Neural progenitor cell (in vitro differentiated cells): ENCODE measurements around the gene PCYOX1L. TPM values are rescaled to one million over a fixed set of nuclear protein-coding genes. Genes with fewer than 3 reads are reported as not detected.

ENCODE experiments used
- DNase-seq: peaks from one replicate; pipeline ENCODE4 v3.0.0-alpha.2; 2016; ENCODE audit warnings: low spot score
- H2AFZ ChIP-seq: fragments of 200-600 bp; sonication (generic); replicated peaks from 2 replicates; pipeline ENCODE4 v1.6.1; 2016; ENCODE audit warnings: antibody characterized with exemption
- H3F3A ChIP-seq: fragments of 200-600 bp; sonication (generic); 2 replicates; pipeline ENCODE4 v1.6.1; 2016; ENCODE audit warnings: antibody characterized with exemption, low read depth
- H3K27ac ChIP-seq: fragments of 200-600 bp; sonication (generic); 2 replicates; pipeline ENCODE4 v1.5.1; 2016; ENCODE audit warnings: mild to moderate bottlenecking
- H3K27me3 ChIP-seq: fragments of 200-600 bp; sonication (generic); 2 replicates; pipeline ENCODE4 v1.6.1; 2016; ENCODE audit warnings: mild to moderate bottlenecking, moderate library complexity
- H3K36me3 ChIP-seq: fragments of 200-600 bp; sonication (generic); 2 replicates; pipeline ENCODE4 v1.5.1; 2016
- H3K4me1 ChIP-seq: fragments of 200-600 bp; sonication (generic); 2 replicates; pipeline ENCODE4 v1.6.1; 2016; ENCODE audit warnings: mixed run types
- H3K4me2 ChIP-seq: fragments of 200-600 bp; sonication (generic); 2 replicates; pipeline ENCODE4 v1.6.1; 2016
- H3K4me3 ChIP-seq: fragments of 200-600 bp; sonication (generic); 2 replicates; pipeline ENCODE4 v1.5.1; 2016
- H3K79me2 ChIP-seq: fragments of 200-600 bp; sonication (generic); 2 replicates; pipeline ENCODE4 v1.6.1; 2016; ENCODE audit warnings: low read depth
- H3K9ac ChIP-seq: fragments of 200-600 bp; sonication (generic); 2 replicates; pipeline ENCODE4 v1.6.1; 2016
- H3K9me3 ChIP-seq: fragments of 200-600 bp; sonication (generic); 2 replicates; pipeline ENCODE4 v1.5.1; 2016; ENCODE audit warnings: low read depth
- H4K20me1 ChIP-seq: fragments of 200-600 bp; sonication (generic); 2 replicates; pipeline ENCODE4 v1.6.1; 2016; ENCODE audit warnings: low read depth
- H3K27ac Mint-ChIP-seq: 3 replicates; pipeline ENCODE4 v1.8.0; 2021; ENCODE audit warnings: mixed read lengths
- H3K27me3 Mint-ChIP-seq: 2 replicates; pipeline ENCODE4 v1.8.0; 2022; ENCODE audit warnings: low read depth, mild to moderate bottlenecking, inconsistent platforms, moderate library complexity, mixed read lengths; ENCODE audit not compliant: insufficient read depth
- H3K36me3 Mint-ChIP-seq: 3 replicates; pipeline ENCODE4 v1.8.0; 2021; ENCODE audit warnings: mixed read lengths
- H3K4me1 Mint-ChIP-seq: 3 replicates; pipeline ENCODE4 v1.8.0; 2021; ENCODE audit warnings: mixed read lengths
- H3K4me3 Mint-ChIP-seq: 3 replicates; pipeline ENCODE4 v1.8.0; 2021; ENCODE audit warnings: mild to moderate bottlenecking, moderate library complexity, mixed read lengths
- H3K9me3 Mint-ChIP-seq: 3 replicates; pipeline ENCODE4 v1.8.0; 2020; ENCODE audit warnings: mixed read lengths
- EZH2 ChIP-seq: fragments of 200-600 bp; sonication (generic); IDR thresholded peaks from 2 replicates; pipeline ENCODE4 v1.6.1; 2017; ENCODE audit warnings: antibody characterized with exemption, mild to moderate bottlenecking, moderate library complexity
- EZH2phosphoT487 ChIP-seq: fragments of 200-600 bp; sonication (generic); IDR thresholded peaks from 2 replicates; pipeline ENCODE4 v1.6.1; 2017; ENCODE audit warnings: antibody characterized with exemption
- total RNA-seq: library from RNA; depleted of rRNA; stranded (reverse); fragments of >200 nt; gene quantifications from 2 replicates; pipeline ENCODE4 v1.2.3, GENCODE V29; 2015; ENCODE audit warnings: low replicate concordance
- TF ChIP-seq, protein P1 (sequence below): fragments of 200-600 bp; sonication (generic); IDR thresholded peaks from 2 replicates; pipeline ENCODE4 v1.5.1; 2017; ENCODE audit warnings: antibody characterized with exemption, mild to moderate bottlenecking

PCYOX1L gene
- total RNA-seq, 1 donor from 2014 or later: 16.4 TPM

DNA sequence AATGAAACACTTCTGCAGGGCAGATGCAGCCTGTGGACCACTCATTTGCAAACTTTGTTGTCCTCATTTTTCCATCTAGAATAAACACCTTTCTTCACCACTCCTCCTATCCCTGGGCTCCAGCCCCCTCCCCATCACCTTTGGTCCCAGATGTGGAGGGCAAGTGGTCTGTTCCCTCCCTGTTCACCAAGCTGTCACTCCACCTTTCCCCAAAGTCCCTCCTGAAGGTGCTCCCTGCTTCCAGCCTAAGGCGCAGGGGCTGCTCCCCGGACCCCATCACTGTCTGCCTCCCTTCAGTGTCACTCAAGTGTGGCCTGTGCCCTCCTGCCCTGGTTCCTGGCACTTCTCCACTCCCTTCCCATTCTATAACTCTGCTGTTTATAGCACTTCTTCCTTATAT lies 6.9 kb downstream of the PCYOX1L start:
- Histone ChIP-seq H4K20me1 (no peaks in the 10 kb centered on the region), H3K9ac (no peak overlapping the region), H2AFZ (no peak overlapping the region), H3F3A (no peaks in the 10 kb centered on the region), H3K4me3 (no peak overlapping the region), H3K79me2 (no peaks in the 10 kb centered on the region), H3K4me1 (peaks cover 3% of the 10 kb centered on the region), H3K4me2 (no peak overlapping the region), H3K9me3 (no peaks in the 10 kb centered on the region), H3K27ac (no peak overlapping the region), H3K36me3 (no peaks in the 10 kb centered on the region), H3K27me3 (no peaks in the 10 kb centered on the region)
- H3K27ac Mint-ChIP-seq: no peak overlapping the region
- H3K4me3 Mint-ChIP-seq: no peak overlapping the region
- H3K36me3 Mint-ChIP-seq: no peaks in the 10 kb centered on the region
- TF ChIP-seq, protein P1, sequence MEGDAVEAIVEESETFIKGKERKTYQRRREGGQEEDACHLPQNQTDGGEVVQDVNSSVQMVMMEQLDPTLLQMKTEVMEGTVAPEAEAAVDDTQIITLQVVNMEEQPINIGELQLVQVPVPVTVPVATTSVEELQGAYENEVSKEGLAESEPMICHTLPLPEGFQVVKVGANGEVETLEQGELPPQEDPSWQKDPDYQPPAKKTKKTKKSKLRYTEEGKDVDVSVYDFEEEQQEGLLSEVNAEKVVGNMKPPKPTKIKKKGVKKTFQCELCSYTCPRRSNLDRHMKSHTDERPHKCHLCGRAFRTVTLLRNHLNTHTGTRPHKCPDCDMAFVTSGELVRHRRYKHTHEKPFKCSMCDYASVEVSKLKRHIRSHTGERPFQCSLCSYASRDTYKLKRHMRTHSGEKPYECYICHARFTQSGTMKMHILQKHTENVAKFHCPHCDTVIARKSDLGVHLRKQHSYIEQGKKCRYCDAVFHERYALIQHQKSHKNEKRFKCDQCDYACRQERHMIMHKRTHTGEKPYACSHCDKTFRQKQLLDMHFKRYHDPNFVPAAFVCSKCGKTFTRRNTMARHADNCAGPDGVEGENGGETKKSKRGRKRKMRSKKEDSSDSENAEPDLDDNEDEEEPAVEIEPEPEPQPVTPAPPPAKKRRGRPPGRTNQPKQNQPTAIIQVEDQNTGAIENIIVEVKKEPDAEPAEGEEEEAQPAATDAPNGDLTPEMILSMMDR: no peak
- TF ChIP-seq EZH2 (no peak), EZH2phosphoT487 (no peak)
- H3K9me3 Mint-ChIP-seq: no peaks in the 10 kb centered on the region
- H3K27me3 Mint-ChIP-seq: no peaks in the 10 kb centered on the region
- peaks cover 20% of the 10 kb centered on the region for H3K4me1 Mint-ChIP-seq
- DNase-seq: no peak

DNA sequence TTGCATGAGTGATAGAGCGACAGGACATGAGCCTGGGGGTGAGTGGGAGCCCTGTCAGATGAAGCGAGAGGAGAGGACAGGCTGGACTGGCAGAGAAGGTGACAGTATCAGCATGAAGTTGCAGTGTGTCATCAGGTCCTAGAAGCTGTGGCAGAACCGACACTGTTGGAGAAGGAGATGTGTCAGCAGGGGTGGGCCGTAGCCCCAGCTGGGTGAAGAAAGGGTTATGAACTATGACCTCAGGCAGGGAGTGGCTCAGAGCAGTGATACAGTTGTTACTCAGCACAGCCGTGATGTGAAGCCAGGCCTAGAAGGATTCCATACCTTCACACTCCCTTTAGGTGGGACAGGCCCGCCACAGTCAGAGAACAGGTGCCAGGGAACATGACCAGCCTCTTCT lies 7.6 kb downstream of the PCYOX1L start:
- no peak overlapping the region for H2AFZ ChIP-seq
- H3K36me3 ChIP-seq: no peaks in the 10 kb centered on the region
- Mint-ChIP-seq H3K27ac (peak overlapping the region; percentile 0), H3K4me1 (peaks cover 20% of the 10 kb centered on the region), H3K27me3 (no peaks in the 10 kb centered on the region), H3K4me3 (no peak overlapping the region), H3K36me3 (no peaks in the 10 kb centered on the region), H3K9me3 (no peaks in the 10 kb centered on the region)
- no peak for TF ChIP-seq EZH2
- TF ChIP-seq EZH2phosphoT487: no peak
- TF ChIP-seq, protein P1: no peak
- no peak overlapping the region for H3K9ac ChIP-seq
- no peak for DNase-seq
- H3K79me2 ChIP-seq: no peaks in the 10 kb centered on the region
- no peak overlapping the region for H3K4me2 ChIP-seq
- peaks cover 3% of the 10 kb centered on the region for H3K4me1 ChIP-seq
- H4K20me1 ChIP-seq: no peaks in the 10 kb centered on the region
- H3K9me3 ChIP-seq: no peaks in the 10 kb centered on the region
- no peaks in the 10 kb centered on the region for H3F3A ChIP-seq
- no peaks in the 10 kb centered on the region for H3K27me3 ChIP-seq
- H3K27ac ChIP-seq: no peak overlapping the region
- no peak overlapping the region for H3K4me3 ChIP-seq

GRCh38 chr5:149366169-149366729 lies 8.4 kb downstream of the PCYOX1L start:
- Mint-ChIP-seq H3K36me3 (no peaks in the 10 kb centered on the region), H3K4me1 (peaks cover 20% of the 10 kb centered on the region), H3K27ac (peak overlapping the region; percentile 33), H3K4me3 (no peak overlapping the region), H3K27me3 (no peaks in the 10 kb centered on the region), H3K9me3 (no peaks in the 10 kb centered on the region)
- Histone ChIP-seq H3K79me2 (no peaks in the 10 kb centered on the region), H3F3A (no peaks in the 10 kb centered on the region), H3K4me2 (no peak overlapping the region), H4K20me1 (no peaks in the 10 kb centered on the region), H3K4me3 (no peak overlapping the region), H3K36me3 (no peaks in the 10 kb centered on the region), H2AFZ (no peak overlapping the region), H3K27ac (no peak overlapping the region), H3K9me3 (no peaks in the 10 kb centered on the region), H3K9ac (no peak overlapping the region), H3K4me1 (peaks cover 3% of the 10 kb centered on the region), H3K27me3 (no peaks in the 10 kb centered on the region)
- TF ChIP-seq EZH2 (no peak), EZH2phosphoT487 (no peak)
- TF ChIP-seq, protein P1: no peak
- DNase-seq: no peak
